Measurements from ENCODE around the gene PTPRF.

GRCh38 chr1:43605157-43605556 lies 74.5 kb downstream of the PTPRF start:
- TF ChIP-seq CTCF (IDR thresholded peaks at IDR 0.05 in 8 of 11, conservative IDR thresholded peaks at IDR 0.05 in 3 of 11) (no peak), POLR2AphosphoS5 (IDR thresholded peaks at IDR 0.05) (no peak), POLR2A (IDR thresholded peaks at IDR 0.05) (no peak)

All from spleen (tissue), 7 donors.